A549 (cell line): ENCODE data around the gene ASB18.

Experiments used
- CBX2 ChIP-seq: fragments of 200-600 bp; sonication (generic); IDR thresholded peaks from 2 replicates; pipeline ENCODE4 v1.6.1; 2016; ENCODE audit warnings: low read depth, mild to moderate bottlenecking, borderline replicate concordance
- ELK1 ChIP-seq: fragments of 150-350 bp; IDR thresholded peaks from 2 replicates; pipeline ENCODE4 v1.6.1; 2014; ENCODE audit warnings: low read depth, mild to moderate bottlenecking, low read length
- EP300 ChIP-seq, 2 experiments: fragments of >200 bp; sonication (Bioruptor Twin); formaldehyde crosslinking; IDR thresholded peaks; 2 replicates in 1 of 2; 3 replicates in 1 of 2; pipeline ENCODE4 v1.6.1; 2016 to 2017
- HMGXB4 ChIP-seq: fragments of 250-450 bp; sonication (Bioruptor Pico); IDR thresholded peaks from 2 replicates; pipeline ENCODE4 v1.5.0; 2021; ENCODE audit warnings: mild to moderate bottlenecking, moderate library complexity, borderline replicate concordance
- HOXA7 ChIP-seq: fragments of 250-450 bp; sonication (Bioruptor Pico); IDR thresholded peaks from 2 replicates; pipeline ENCODE4 v1.5.0; 2020; ENCODE audit warnings: mild to moderate bottlenecking, moderate library complexity
- JUN ChIP-seq, 2 experiments: fragments of >200 bp; sonication (Bioruptor Twin); formaldehyde crosslinking; IDR thresholded peaks; 2 replicates in 1 of 2; 3 replicates in 1 of 2; pipeline ENCODE4 v1.6.1; 2016 to 2017
- JUNB ChIP-seq: fragments of >200 bp; sonication (Bioruptor Twin); formaldehyde crosslinking; IDR thresholded peaks from 2 replicates; pipeline ENCODE4 v1.6.1; 2016
- MAX ChIP-seq: IDR thresholded peaks from 2 replicates; pipeline ENCODE4 v1.6.1; 2012
- RFX5 ChIP-seq: fragments of 450-650 bp; IDR thresholded peaks from 2 replicates; pipeline ENCODE4 v1.7.1; 2014; ENCODE audit warnings: antibody characterized with exemption, mild to moderate bottlenecking, moderate library complexity
- SREBF2 ChIP-seq: fragments of 450-650 bp; IDR thresholded peaks from 2 replicates; pipeline ENCODE4 v1.6.1; 2014; ENCODE audit warnings: mild to moderate bottlenecking, moderate library complexity
- ZC3H11A ChIP-seq: fragments of 450-650 bp; IDR thresholded peaks from 2 replicates; pipeline ENCODE4 v1.6.1; 2014; ENCODE audit warnings: antibody characterized with exemption, mild to moderate bottlenecking
- TF ChIP-seq, protein P1 (sequence below): fragments of >200 bp; sonication (Bioruptor Twin); formaldehyde crosslinking; IDR thresholded peaks from 3 replicates; pipeline ENCODE4 v1.5.1; 2016
- TF ChIP-seq, protein P2 (sequence below): fragments of 200-600 bp; sonication (generic); IDR thresholded peaks from 2 replicates; pipeline ENCODE4 v1.6.1; 2016; ENCODE audit warnings: antibody characterized with exemption, mild to moderate bottlenecking, moderate library complexity

DNA sequence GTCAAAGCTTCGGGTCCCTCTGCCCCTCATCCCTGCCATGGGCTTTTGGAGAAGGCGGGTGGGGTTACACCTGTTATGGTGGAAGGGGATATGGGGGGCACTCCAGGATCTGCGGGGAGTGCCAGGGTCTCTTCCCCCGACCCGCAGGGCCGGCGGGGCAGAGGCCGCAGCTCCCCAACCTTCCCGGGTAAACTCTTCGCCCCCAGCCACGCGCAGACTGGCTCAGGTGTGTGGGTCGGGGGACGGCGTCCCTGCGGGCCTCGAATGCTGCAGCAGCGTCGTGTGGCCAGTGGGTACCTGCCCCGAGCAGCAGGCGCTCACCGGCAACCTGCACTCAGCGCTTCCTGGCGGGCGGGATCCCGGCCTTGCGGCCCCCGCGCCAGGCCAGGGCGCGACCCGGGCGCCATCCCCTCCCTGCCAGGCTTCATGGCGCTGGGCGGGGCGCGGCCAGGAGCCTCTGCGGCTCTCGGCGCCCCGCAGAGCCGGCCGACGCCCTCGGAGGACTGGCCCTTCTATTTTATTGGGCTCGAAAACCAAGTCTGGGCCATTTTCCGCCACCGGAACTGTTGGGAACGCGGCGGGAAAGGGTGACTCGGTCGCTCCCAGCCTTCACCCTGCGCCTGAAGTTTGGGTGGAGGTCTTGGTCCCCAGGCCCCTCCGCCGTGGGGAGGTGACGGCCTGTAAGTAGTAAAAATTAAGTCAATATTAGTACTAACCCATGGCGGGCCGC, 100.6 kb downstream of the ASB18 start:
- no peak for TF ChIP-seq MAX
- TF ChIP-seq, protein P1, sequence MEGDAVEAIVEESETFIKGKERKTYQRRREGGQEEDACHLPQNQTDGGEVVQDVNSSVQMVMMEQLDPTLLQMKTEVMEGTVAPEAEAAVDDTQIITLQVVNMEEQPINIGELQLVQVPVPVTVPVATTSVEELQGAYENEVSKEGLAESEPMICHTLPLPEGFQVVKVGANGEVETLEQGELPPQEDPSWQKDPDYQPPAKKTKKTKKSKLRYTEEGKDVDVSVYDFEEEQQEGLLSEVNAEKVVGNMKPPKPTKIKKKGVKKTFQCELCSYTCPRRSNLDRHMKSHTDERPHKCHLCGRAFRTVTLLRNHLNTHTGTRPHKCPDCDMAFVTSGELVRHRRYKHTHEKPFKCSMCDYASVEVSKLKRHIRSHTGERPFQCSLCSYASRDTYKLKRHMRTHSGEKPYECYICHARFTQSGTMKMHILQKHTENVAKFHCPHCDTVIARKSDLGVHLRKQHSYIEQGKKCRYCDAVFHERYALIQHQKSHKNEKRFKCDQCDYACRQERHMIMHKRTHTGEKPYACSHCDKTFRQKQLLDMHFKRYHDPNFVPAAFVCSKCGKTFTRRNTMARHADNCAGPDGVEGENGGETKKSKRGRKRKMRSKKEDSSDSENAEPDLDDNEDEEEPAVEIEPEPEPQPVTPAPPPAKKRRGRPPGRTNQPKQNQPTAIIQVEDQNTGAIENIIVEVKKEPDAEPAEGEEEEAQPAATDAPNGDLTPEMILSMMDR = no peak
- no peak for TF ChIP-seq JUNB
- no peak for TF ChIP-seq ELK1
- TF ChIP-seq, protein P2, sequence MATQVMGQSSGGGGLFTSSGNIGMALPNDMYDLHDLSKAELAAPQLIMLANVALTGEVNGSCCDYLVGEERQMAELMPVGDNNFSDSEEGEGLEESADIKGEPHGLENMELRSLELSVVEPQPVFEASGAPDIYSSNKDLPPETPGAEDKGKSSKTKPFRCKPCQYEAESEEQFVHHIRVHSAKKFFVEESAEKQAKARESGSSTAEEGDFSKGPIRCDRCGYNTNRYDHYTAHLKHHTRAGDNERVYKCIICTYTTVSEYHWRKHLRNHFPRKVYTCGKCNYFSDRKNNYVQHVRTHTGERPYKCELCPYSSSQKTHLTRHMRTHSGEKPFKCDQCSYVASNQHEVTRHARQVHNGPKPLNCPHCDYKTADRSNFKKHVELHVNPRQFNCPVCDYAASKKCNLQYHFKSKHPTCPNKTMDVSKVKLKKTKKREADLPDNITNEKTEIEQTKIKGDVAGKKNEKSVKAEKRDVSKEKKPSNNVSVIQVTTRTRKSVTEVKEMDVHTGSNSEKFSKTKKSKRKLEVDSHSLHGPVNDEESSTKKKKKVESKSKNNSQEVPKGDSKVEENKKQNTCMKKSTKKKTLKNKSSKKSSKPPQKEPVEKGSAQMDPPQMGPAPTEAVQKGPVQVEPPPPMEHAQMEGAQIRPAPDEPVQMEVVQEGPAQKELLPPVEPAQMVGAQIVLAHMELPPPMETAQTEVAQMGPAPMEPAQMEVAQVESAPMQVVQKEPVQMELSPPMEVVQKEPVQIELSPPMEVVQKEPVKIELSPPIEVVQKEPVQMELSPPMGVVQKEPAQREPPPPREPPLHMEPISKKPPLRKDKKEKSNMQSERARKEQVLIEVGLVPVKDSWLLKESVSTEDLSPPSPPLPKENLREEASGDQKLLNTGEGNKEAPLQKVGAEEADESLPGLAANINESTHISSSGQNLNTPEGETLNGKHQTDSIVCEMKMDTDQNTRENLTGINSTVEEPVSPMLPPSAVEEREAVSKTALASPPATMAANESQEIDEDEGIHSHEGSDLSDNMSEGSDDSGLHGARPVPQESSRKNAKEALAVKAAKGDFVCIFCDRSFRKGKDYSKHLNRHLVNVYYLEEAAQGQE = no peak
- no peak for TF ChIP-seq RFX5
- no peak for TF ChIP-seq EP300 (IDR thresholded peaks at IDR 0.05)
- TF ChIP-seq SREBF2 = no peak
- no peak for TF ChIP-seq HOXA7
- TF ChIP-seq HMGXB4 = no peak
- TF ChIP-seq CBX2 = no peak
- TF ChIP-seq JUN (IDR thresholded peaks at IDR 0.05) = no peak
- no peak for TF ChIP-seq ZC3H11A
